Parathyroid adenoma (tissue), 2 donors: ENCODE measurements around the gene BBOX1.

Experiments used
- H2AFZ ChIP-seq: fragments of 300-600 bp; sonication (generic); one replicate; pipeline ENCODE4 v1.7.0; 2017; ENCODE audit warnings: antibody characterized with exemption, mild to moderate bottlenecking
- H3K27ac ChIP-seq: fragments of 300-600 bp; sonication (generic); one replicate; pipeline ENCODE4 v1.7.0; 2017
- H3K27me3 ChIP-seq: fragments of 300-600 bp; sonication (generic); one replicate; pipeline ENCODE4 v1.7.0; 2017; ENCODE audit warnings: low read length; ENCODE audit not compliant: control insufficient read depth, insufficient read depth
- H3K36me3 ChIP-seq: fragments of 300-600 bp; sonication (generic); one replicate; pipeline ENCODE4 v1.7.0; 2017; ENCODE audit warnings: low read length; ENCODE audit not compliant: control insufficient read depth, insufficient read depth
- H3K4me1 ChIP-seq: fragments of 300-600 bp; sonication (generic); one replicate; pipeline ENCODE4 v1.7.0; 2017; ENCODE audit warnings: control low read depth
- H3K4me2 ChIP-seq: fragments of 300-600 bp; sonication (generic); one replicate; pipeline ENCODE4 v1.7.0; 2017; ENCODE audit warnings: low read length
- H3K4me3 ChIP-seq: fragments of 300-600 bp; sonication (generic); one replicate; pipeline ENCODE4 v1.7.0; 2017; ENCODE audit warnings: low read depth, low read length
- H3K79me2 ChIP-seq: fragments of 300-600 bp; sonication (generic); one replicate; pipeline ENCODE4 v1.7.0; 2017; ENCODE audit warnings: control low read depth
- H3K9ac ChIP-seq: fragments of 300-600 bp; sonication (generic); one replicate; pipeline ENCODE4 v1.7.0; 2017; ENCODE audit warnings: mild to moderate bottlenecking
- H3K9me3 ChIP-seq: fragments of 300-600 bp; sonication (generic); one replicate; pipeline ENCODE4 v1.7.0; 2017; ENCODE audit warnings: low read length; ENCODE audit not compliant: control insufficient read depth
- TF ChIP-seq, protein P1 (sequence below): fragments of 300-600 bp; sonication (generic); IDR thresholded peaks from one replicate; pipeline ENCODE4 v1.7.0; 2017; ENCODE audit warnings: antibody characterized with exemption, mild to moderate bottlenecking
- donor health status: primary hyperparathyroidism.

The BBOX1 gene

DNA sequence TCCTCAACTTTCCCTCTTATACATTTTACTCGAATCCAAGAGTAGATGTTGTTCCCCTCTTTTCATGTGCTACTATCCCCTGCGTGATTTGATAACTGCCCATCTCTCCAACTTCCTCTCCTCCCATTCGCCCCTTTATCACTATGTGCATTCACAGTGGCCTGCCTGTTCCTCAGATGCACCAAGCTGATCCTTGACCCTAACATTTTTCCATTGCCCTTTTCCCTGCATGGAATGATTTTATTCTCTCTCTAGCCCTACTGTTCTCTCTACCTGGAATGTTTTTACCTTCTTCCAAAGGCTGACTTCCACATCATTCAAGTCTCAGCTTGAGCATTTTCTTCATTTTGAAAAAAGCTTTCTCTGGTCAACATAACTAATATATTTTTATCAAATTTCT lies 15.8 kb upstream of the BBOX1 start:
- Histone ChIP-seq H3K79me2 (no peaks in the 10 kb centered on the region), H3K4me1 (no peaks in the 10 kb centered on the region), H3K27ac (no peak overlapping the region), H3K27me3 (no peaks in the 10 kb centered on the region), H3K36me3 (no peaks in the 10 kb centered on the region), H2AFZ (no peak overlapping the region), H3K9me3 (no peaks in the 10 kb centered on the region), H3K4me2 (no peak overlapping the region), H3K9ac (no peak overlapping the region), H3K4me3 (no peak overlapping the region)
- TF ChIP-seq, protein P1, sequence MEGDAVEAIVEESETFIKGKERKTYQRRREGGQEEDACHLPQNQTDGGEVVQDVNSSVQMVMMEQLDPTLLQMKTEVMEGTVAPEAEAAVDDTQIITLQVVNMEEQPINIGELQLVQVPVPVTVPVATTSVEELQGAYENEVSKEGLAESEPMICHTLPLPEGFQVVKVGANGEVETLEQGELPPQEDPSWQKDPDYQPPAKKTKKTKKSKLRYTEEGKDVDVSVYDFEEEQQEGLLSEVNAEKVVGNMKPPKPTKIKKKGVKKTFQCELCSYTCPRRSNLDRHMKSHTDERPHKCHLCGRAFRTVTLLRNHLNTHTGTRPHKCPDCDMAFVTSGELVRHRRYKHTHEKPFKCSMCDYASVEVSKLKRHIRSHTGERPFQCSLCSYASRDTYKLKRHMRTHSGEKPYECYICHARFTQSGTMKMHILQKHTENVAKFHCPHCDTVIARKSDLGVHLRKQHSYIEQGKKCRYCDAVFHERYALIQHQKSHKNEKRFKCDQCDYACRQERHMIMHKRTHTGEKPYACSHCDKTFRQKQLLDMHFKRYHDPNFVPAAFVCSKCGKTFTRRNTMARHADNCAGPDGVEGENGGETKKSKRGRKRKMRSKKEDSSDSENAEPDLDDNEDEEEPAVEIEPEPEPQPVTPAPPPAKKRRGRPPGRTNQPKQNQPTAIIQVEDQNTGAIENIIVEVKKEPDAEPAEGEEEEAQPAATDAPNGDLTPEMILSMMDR: no peak

DNA sequence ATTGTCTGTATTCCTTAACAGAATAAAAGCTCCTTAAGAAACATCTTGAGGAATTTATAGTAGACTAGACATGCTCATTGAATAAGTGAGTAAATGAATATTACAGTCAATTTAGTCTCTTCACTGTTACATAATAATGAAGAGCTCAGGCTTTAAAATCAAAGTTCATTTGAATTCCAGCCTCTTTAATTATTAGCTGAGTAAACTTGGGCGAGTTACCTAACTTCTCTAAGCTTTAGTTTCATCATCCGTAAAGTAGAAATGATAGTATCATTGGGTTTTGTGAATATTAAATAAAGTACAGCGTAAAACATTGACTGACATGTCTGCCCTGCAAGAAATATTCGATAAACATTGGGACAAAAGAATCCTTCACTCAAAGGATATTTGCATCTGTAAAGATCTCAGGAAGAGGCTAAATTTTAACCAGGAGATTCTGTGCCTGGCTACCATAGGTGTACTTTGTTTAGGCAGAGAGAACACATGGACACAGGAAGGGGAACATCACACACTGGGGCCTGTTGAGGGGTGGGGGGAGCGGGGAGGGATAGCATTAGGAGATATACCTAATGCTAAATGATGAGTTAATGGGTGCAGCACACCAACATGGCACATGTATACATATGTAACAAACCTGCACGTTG lies 15.2 kb upstream of the BBOX1 start:
- TF ChIP-seq, protein P1: no peak
- no peaks in the 10 kb centered on the region for H3K27me3 ChIP-seq
- no peak overlapping the region for H3K9ac ChIP-seq
- H3K79me2 ChIP-seq: no peaks in the 10 kb centered on the region
- no peak overlapping the region for H3K27ac ChIP-seq
- H3K9me3 ChIP-seq: no peaks in the 10 kb centered on the region
- no peak overlapping the region for H3K4me3 ChIP-seq
- H2AFZ ChIP-seq: no peak overlapping the region
- H3K4me2 ChIP-seq: no peak overlapping the region
- H3K4me1 ChIP-seq: no peaks in the 10 kb centered on the region
- no peaks in the 10 kb centered on the region for H3K36me3 ChIP-seq

DNA sequence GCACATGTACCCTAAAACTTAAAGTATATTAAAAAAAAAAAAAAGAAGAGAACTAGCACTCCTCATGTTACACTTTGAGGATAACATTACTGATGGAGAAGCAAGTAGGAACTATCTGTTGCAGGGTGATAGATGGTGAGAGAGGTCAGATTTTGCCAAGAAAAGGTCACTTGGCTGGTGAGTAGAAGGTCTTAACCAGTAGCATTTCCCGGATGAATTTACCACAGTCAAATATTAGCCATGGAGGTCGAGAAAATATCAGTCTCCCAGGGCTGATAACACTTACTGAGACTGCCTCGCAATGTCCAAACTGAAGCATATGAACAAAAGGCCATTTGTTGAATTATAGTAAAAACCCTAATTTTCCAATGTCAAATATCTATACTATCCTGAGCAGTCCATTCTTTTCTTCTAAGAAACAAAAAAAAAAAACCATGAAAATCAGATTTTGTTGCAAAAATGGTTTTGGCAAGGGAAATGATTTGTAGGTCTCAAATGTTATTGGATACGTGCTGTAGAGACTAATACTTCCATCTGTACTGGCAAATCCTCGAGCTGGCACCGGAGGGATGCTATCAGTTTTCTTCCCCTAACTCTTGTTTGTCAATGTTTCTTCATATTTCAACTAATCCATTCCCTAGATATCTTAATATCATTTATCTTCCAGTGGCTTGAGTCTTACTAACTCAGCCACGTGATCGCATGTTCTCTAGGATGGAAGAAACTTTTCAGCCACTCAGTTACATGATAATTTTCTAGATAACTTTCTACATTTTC lies 14.5 kb upstream of the BBOX1 start:
- TF ChIP-seq, protein P1: no peak
- no peak overlapping the region for H2AFZ ChIP-seq
- no peaks in the 10 kb centered on the region for H3K9me3 ChIP-seq
- H3K27me3 ChIP-seq: no peaks in the 10 kb centered on the region
- H3K79me2 ChIP-seq: no peaks in the 10 kb centered on the region
- H3K36me3 ChIP-seq: no peaks in the 10 kb centered on the region
- no peak overlapping the region for H3K9ac ChIP-seq
- no peak overlapping the region for H3K4me2 ChIP-seq
- no peaks in the 10 kb centered on the region for H3K4me1 ChIP-seq
- H3K4me3 ChIP-seq: no peak overlapping the region
- no peak overlapping the region for H3K27ac ChIP-seq

DNA sequence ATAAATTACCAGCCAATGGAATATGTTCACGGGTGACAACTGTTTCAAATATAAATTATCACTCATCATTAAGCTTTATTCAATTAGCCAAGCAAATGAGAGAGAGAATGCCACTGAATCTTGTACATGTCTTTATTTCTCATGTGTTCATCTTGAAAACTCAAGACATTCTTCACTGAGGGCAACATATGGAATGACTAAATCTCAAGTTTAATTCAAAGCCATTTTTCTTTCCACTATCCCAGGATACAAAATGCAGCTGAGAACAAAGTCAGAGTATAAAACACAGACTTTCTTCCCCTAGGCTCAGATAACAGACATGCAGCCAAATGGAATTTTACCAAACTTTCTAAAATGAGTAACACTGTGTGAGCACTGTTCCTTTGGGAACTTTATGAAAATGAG lies 12.1 kb upstream of the BBOX1 start:
- Histone ChIP-seq H3K79me2 (no peaks in the 10 kb centered on the region), H3K9me3 (no peaks in the 10 kb centered on the region), H3K9ac (no peak overlapping the region), H2AFZ (no peak overlapping the region), H3K4me1 (no peaks in the 10 kb centered on the region), H3K27ac (no peak overlapping the region), H3K36me3 (no peaks in the 10 kb centered on the region), H3K4me2 (no peak overlapping the region), H3K4me3 (no peak overlapping the region), H3K27me3 (no peaks in the 10 kb centered on the region)
- TF ChIP-seq, protein P1: no peak
